VCaP (cell line): Measurements from ENCODE around the gene CEP131.

ENCODE experiments used
- H3K27ac ChIP-seq: fragments of 450-650 bp; 2 replicates; pipeline ENCODE4 v1.5.1; 2017
- TF ChIP-seq, protein P1 (sequence below): fragments of 450-650 bp; conservative IDR thresholded peaks from 2 replicates; pipeline ENCODE4 v1.5.1; 2017; ENCODE audit warnings: mild to moderate bottlenecking, moderate library complexity

Gene CEP131

DNA sequence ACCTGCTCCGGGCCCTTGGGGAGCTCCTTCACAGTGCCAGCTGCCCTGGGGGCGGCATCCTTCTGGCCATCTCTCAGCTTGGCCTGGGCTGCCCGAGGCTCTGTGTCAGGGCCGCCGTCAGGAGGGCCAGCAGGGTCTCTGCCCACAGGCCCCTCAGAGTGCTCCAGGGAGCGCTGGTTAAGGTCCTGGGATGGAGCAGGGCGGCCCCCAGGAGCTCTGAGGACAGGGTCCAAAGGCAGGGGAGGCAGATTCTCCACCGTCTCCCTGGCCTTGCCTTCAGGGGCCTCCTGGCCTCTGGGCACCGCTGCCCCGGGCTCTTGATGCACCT is 23.5 kb upstream of the CEP131 start:
- no peak overlapping the region for H3K27ac ChIP-seq
- TF ChIP-seq, protein P1, sequence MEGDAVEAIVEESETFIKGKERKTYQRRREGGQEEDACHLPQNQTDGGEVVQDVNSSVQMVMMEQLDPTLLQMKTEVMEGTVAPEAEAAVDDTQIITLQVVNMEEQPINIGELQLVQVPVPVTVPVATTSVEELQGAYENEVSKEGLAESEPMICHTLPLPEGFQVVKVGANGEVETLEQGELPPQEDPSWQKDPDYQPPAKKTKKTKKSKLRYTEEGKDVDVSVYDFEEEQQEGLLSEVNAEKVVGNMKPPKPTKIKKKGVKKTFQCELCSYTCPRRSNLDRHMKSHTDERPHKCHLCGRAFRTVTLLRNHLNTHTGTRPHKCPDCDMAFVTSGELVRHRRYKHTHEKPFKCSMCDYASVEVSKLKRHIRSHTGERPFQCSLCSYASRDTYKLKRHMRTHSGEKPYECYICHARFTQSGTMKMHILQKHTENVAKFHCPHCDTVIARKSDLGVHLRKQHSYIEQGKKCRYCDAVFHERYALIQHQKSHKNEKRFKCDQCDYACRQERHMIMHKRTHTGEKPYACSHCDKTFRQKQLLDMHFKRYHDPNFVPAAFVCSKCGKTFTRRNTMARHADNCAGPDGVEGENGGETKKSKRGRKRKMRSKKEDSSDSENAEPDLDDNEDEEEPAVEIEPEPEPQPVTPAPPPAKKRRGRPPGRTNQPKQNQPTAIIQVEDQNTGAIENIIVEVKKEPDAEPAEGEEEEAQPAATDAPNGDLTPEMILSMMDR = no peak

DNA sequence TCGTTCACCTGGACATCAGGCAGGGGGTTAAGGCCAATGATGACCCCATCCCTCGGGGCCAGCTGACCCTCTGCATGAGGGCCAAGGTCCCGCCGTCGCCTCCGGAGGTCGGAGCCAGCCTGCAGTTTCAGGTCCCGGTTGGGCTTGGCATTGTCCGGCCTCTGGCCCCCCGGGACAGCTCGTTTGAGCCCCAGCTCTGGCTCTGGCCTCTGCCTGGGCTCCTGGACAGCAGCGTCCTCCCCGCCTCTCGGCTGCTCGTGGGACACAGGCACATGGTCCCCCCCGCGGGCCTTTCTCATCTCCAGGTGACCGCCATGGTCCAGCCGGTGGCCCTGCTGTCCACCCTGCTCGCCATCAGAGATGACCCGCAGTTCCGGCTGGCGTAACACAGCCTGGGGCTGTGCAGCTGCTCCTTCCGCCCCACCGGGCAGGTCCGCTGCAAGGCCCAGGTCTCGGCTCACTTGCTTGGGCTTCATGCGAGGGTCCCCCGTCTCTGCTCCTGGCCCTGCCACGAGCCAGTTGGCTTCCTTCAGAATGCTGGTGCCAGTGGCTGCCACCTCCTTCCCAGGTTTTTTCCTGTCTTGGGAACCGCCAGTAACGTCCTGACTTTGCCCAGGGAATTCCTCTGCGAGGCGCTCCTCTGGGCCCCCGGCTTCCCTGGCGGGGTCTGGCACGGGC is 23.0 kb upstream of the CEP131 start:
- H3K27ac ChIP-seq = no peak overlapping the region
- TF ChIP-seq, protein P1 = no peak

DNA sequence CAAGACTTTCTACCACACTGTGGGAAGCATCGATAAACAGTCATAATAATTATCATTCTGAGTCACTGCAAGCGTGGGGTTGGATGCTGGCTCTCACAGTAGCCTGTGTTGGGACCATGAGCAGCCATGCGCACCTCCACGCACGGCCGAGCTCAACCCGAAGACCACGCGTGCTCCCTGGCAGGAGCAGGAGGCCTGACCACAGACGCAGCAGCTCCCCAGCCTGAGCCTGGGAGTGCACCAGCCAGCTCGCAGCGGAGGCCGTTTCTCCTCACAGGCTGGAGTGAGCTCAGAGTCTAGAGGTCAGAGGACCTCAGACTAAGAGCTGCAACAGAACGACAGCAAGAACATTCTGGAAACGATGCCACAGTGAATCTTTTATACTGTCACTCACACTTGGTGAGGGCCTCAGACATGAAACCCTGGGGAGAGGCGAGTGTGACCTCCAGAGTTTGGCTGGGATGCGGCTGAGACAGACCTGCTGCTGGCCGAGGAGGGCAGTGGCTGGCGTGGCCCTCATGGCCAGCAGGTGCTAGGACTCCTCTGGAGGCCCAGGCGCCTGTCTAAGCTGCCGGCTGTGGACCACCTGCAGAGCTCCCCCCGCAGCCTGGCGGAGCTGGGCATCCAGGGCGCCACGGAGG is 22.4 kb upstream of the CEP131 start:
- TF ChIP-seq, protein P1 = no peak
- H3K27ac ChIP-seq = no peak overlapping the region

DNA sequence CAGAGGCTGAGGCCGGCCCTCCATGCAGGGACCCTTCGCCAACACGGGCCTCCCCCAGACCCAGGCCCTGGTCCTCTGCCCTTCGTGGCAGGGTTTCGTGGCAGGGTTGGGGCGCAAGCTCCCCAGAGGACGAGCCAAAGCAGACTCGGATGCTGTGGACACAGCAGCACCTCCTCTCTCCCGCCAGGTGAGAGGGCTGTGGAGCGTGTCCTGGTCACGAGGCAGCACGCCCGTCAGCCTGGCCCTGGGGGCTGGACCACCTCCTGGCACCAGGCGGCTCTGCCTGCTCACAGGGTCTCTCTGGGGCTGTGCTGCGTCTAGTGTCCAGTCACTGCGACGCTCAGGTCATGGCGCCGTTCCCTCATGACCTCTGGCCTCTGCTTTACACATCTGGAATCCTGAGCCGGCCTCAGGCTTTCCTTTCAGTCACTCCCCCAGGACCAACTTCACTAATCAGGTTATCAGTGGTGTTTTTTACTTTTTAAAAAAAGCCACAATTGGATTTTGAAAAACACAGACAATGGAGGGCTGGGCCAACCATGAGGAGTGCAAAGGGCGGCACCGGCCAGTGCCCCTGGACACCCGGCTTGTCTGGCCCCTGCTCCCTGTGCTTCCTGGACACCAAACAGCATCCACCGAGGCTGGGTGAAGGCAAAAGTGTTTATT is 21.7 kb upstream of the CEP131 start:
- no peak overlapping the region for H3K27ac ChIP-seq
- TF ChIP-seq, protein P1 = no peak

DNA sequence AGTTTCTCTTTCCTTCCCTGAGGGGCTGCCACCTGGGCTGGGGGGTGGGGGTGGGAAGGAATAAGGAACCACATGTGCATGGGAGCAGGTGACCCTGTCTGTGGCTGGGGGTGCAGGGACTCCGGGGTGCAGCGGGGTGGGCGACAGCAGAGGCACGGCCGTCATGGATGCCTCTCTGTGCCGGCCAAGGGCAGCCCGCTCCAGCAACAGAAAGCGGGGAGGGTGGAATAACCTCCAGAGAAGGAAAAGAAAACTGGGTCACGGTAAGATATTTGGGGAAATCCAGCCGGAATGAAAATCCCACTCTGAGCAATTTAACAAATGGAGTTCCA is 20.5 kb upstream of the CEP131 start:
- H3K27ac ChIP-seq = no peak overlapping the region

DNA sequence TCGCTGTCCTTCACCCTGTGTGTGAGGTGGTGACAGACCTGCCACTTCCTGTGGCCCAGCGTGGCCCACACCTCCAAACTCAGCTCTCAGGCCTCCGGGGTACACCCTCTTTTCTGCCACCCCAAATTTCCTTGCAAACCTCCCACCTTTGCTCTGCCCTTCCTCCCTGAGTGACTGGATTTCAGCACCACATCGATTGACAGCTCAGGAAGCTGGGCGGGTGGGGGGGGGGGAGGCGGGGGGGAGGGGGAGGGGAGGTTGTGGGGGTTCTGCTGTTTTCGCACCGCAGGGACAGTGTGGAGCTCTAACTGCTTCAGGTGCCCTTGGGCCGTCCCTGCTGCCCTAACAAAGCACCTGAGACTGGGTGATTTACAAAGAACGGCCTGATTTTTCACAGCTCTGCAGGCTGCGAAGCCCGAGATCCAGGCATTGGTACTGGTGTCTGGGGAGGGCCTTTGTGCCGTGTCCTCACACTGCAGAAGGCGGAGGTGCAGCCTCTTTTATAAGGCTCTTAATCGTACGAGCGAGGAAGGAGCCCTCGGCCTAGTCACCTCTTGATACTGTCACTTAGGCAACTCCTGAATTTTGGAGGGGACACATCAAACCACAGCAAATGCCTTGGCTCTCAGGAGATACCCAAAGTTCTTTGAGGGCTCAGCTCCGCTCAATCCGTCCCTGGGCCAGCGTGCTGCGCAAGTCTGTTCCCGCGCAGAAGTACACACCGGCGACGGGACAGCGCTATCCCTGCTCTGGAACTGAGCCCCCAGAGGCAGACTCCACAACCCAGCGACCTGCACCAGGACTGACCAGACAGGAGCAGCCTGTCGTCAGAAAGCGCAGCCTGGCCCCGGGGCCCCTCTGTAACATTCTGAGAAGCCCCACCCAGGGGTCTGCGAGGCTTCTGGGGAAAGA is 19.9 kb upstream of the CEP131 start:
- H3K27ac ChIP-seq = no peak overlapping the region
- TF ChIP-seq, protein P1 = no peak

More for the DNA sequence above, 20.5 kb upstream of the CEP131 start:
- TF ChIP-seq, protein P1 = no peak
